Sigmoid colon (tissue), 7 donors: ENCODE results near the gene RNF7. TPM values are rescaled to one million over a fixed set of nuclear protein-coding genes. Genes with fewer than 3 reads are reported as not detected.

Source experiments
- DNase-seq: peaks from one replicate; pipeline ENCODE4 v3.0.0-alpha.2; 2019
- H3K27ac ChIP-seq, 4 donors: fragments of 200-600 bp; sonication (generic); one replicate each; pipeline ENCODE4 v1.5.1; 2016 to 2019; ENCODE audit warnings: mild to moderate bottlenecking in 1 of 4
- H3K27me3 ChIP-seq, 3 donors: fragments of 200-600 bp; sonication (generic); one replicate each; pipeline ENCODE4 v1.5.1; 2019; ENCODE audit warnings: mild to moderate bottlenecking in 1 of 3
- H3K36me3 ChIP-seq, 4 donors: fragments of 200-600 bp; sonication (generic); one replicate each; pipeline ENCODE4 v1.5.1; 2016 to 2019
- H3K4me1 ChIP-seq, 4 donors: fragments of 200-600 bp; sonication (generic); one replicate each; pipeline ENCODE4 v1.5.1; 2017 to 2019
- H3K4me3 ChIP-seq, 4 donors: fragments of 200-600 bp; sonication (generic); one replicate each; pipeline ENCODE4 v1.5.1; 2017 to 2019; ENCODE audit warnings: mild to moderate bottlenecking in 2 of 4, moderate library complexity in 1 of 4
- H3K9me3 ChIP-seq, 4 donors: fragments of 200-600 bp in 3 of 4; sonication (generic) in 3 of 4; one replicate each; pipeline versions ENCODE4 v1.5.1 to v1.6.1; 2013 to 2019
- EP300 ChIP-seq, 4 donors: sonication (generic); formaldehyde crosslinking; IDR thresholded peaks; one replicate each; pipeline ENCODE4 v1.6.1; 2017; ENCODE audit warnings: antibody characterized with exemption in 4 of 4
- POLR2A ChIP-seq, 2 donors: fragments of 450-650 bp; IDR thresholded peaks; one replicate each; pipeline ENCODE4 v1.6.1; 2016; ENCODE audit warnings: antibody characterized with exemption in 2 of 2, mild to moderate bottlenecking in 2 of 2, moderate library complexity in 2 of 2
- POLR2AphosphoS5 ChIP-seq, 4 donors: sonication (generic); formaldehyde crosslinking; IDR thresholded peaks; one replicate each; pipeline ENCODE4 v1.6.1; 2017; ENCODE audit warnings: antibody characterized with exemption in 4 of 4
- WGBS, 2 donors: extraction: QIAGEN DNeasy Blood & Tissue Kit; methylation state at CpG; one replicate each; pipeline ENCODE4 v1.1.7; 2013; 5-methylcytosine and 5-hydroxymethylcytosine counted together
- intact Hi-C: fragments of 100-400 bp; cut with DNase I; formaldehyde crosslinking; loops from one replicate; pipeline ENCODE4 v1.15.1; 2023
- polyA plus RNA-seq, 3 donors: library from polyadenylated mRNA; stranded (reverse); fragments of 200-250 nt; gene quantifications; one replicate each; pipeline ENCODE4 v1.2.3, GENCODE V29; 2013
- total RNA-seq, 4 donors: library from RNA; depleted of rRNA; stranded (reverse); fragments of >200 nt; gene quantifications; one replicate each; pipeline ENCODE4 v1.1.0, GENCODE V29; 2016
- TF ChIP-seq, protein P1 (sequence below), 4 experiments: fragments of 450-650 bp in 3 of 4; fragments of 200-600 bp in 1 of 4; IDR thresholded peaks; one replicate each; pipeline ENCODE4 v1.5.1; 2016 to 2019; ENCODE audit warnings: antibody characterized with exemption in 4 of 4, mild to moderate bottlenecking in 3 of 4, moderate library complexity in 2 of 4
- donor health status: healthy with polysubstance abuse.
- donor health status: Bipolar disorder and iron deficiency.
- donor health status: healthy.

RNF7 gene
- total and polyA plus RNA-seq, 7 donors, result 87.2 to 292 (median 139) TPM

DNA sequence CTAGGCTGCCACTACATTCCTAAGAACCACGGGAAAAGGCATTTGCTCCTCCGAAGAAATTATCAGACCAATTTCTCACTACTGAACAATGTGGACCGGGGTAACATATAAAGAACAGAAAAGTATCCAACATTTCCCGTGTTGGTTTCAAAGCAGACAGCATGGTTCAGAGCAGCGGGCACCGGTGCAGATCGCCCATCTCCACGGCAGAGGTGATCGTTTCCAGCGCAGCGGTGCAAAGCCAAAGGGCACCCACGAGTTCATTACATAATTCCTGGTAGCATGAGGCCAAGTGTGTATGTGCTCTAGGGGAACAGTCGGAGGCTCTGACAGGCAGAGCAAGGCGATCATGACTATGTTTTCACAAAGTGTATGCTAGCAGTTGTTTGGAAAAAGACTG is 38.3 kb downstream of the RNF7 start:
- no peaks in the 10 kb centered on the region for H3K9me3 ChIP-seq
- H3K4me1 ChIP-seq, result no peaks in the 10 kb centered on the region
- intact Hi-C loops, result no loop called here
- no peak for DNase-seq
- TF ChIP-seq POLR2A (IDR thresholded peaks at IDR 0.05), result no peak
- no peak for TF ChIP-seq POLR2AphosphoS5 (IDR thresholded peaks at IDR 0.05)
- WGBS, 2 donors, result 92 to 95% methylated on average over 14 of the region's 14 CpGs
- no peak overlapping the region for H3K27ac ChIP-seq
- H3K27me3 ChIP-seq, result no peaks in the 10 kb centered on the region
- no peak overlapping the region for H3K4me3 ChIP-seq
- no peaks in the 10 kb centered on the region for H3K36me3 ChIP-seq

DNA sequence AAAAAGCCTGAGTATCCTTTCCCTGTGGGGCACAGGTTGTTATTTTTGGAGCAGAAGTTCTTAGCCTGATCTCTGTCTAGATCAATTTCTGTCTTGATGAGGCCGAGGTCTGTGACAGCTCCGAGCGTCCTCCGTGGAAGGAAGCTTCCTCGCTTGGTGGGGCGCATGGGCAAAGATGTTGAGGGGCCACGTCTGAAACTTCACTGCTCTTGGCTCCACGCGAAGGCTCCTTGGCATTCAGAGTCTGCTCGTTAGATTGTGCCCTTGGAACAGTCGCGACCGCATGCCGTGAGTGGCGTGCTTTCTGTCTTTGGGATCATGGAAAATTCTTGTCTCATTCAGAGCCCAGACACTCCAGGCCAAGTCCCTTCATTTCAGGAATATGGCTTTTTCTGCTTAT is 38.8 kb downstream of the RNF7 start:
- no peaks in the 10 kb centered on the region for H3K27me3 ChIP-seq
- no peaks in the 10 kb centered on the region for H3K4me1 ChIP-seq
- H3K27ac ChIP-seq, result no peak overlapping the region
- no peak for TF ChIP-seq POLR2AphosphoS5 (IDR thresholded peaks at IDR 0.05)
- no peak for TF ChIP-seq POLR2A (IDR thresholded peaks at IDR 0.05)
- no peak for TF ChIP-seq EP300 (IDR thresholded peaks at IDR 0.05)
- TF ChIP-seq, protein P1, sequence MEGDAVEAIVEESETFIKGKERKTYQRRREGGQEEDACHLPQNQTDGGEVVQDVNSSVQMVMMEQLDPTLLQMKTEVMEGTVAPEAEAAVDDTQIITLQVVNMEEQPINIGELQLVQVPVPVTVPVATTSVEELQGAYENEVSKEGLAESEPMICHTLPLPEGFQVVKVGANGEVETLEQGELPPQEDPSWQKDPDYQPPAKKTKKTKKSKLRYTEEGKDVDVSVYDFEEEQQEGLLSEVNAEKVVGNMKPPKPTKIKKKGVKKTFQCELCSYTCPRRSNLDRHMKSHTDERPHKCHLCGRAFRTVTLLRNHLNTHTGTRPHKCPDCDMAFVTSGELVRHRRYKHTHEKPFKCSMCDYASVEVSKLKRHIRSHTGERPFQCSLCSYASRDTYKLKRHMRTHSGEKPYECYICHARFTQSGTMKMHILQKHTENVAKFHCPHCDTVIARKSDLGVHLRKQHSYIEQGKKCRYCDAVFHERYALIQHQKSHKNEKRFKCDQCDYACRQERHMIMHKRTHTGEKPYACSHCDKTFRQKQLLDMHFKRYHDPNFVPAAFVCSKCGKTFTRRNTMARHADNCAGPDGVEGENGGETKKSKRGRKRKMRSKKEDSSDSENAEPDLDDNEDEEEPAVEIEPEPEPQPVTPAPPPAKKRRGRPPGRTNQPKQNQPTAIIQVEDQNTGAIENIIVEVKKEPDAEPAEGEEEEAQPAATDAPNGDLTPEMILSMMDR (IDR thresholded peaks at IDR 0.05), result no peak
- no peak overlapping the region for H3K4me3 ChIP-seq
- WGBS, 2 donors, result 93% methylated on average over 15 of the region's 15 CpGs
- DNase-seq, result no peak
- intact Hi-C loops, result no loop called here
- H3K36me3 ChIP-seq, result no peaks in the 10 kb centered on the region
- no peaks in the 10 kb centered on the region for H3K9me3 ChIP-seq

DNA sequence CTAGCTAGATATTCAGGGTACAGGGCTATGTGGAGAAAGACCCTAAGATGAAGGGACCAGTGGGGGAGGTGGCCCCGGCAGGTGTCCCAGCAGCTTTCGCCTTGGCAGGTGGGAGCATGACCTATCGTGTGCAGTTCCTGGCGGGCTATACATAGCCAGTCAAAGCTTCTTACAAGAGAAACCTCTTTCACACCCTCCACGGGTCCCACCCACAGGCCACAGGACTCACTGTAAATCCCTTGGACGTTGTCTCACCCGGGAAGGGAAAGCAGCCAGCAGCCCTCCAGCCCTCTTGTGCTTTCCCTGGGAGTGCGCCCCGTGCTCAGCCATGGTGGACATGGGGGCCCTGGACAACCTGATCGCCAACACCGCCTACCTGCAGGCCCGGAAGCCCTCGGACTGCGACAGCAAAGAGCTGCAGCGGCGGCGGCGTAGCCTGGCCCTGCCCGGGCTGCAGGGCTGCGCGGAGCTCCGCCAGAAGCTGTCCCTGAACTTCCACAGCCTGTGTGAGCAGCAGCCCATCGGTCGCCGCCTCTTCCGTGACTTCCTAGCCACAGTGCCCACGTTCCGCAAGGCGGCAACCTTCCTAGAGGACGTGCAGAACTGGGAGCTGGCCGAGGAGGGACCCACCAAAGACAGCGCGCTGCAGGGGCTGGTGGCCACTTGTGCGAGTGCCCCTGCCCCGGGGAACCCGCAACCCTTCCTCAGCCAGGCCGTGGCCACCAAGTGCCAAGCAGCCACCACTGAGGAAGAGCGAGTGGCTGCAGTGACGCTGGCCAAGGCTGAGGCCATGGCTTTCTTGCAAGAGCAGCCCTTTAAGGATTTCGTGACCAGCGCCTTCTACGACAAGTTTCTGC is 40.1 kb downstream of the RNF7 start:
- Histone ChIP-seq H3K4me3 (no peak overlapping the region), H3K27me3 (no peaks in the 10 kb centered on the region), H3K9me3 (no peaks in the 10 kb centered on the region), H3K4me1 (no peaks in the 10 kb centered on the region), H3K27ac (no peak overlapping the region), H3K36me3 (no peaks in the 10 kb centered on the region)
- WGBS, 2 donors, result 94 to 95% methylated on average over 42 of the region's 42 CpGs
- no peak for DNase-seq
- intact Hi-C loops, result no loop called here
- TF ChIP-seq POLR2A (IDR thresholded peaks at IDR 0.05) (no peak), POLR2AphosphoS5 (IDR thresholded peaks at IDR 0.05) (no peak)

DNA sequence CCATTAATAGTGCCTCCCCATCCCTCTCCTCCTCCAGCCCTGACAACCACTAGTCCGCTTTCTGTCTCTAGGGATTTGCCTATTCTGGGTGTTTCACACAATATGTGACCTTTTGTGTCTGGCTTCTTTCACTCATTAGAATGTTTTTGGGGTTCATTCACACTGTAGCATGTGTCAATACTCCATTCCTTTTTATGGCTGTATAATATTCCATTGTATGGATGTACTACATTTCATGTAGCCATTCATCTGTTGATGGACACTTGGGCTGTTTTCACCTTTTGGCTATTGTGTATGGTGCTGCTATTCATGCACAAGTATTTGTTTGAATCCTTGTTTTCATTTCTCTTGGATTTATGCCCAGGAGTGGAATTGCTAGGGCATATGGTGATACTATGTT is 41.6 kb downstream of the RNF7 start:
- intact Hi-C loops, result no loop called here
- Histone ChIP-seq H3K36me3 (no peaks in the 10 kb centered on the region), H3K27me3 (no peaks in the 10 kb centered on the region), H3K9me3 (no peaks in the 10 kb centered on the region), H3K27ac (no peak overlapping the region), H3K4me3 (no peak overlapping the region), H3K4me1 (no peaks in the 10 kb centered on the region)
- WGBS, 2 donors, result 96 to 98% methylated on average over 1 of the region's 1 CpG
- no peak for DNase-seq
- TF ChIP-seq EP300 (IDR thresholded peaks at IDR 0.05) (no peak), POLR2A (IDR thresholded peaks at IDR 0.05) (no peak), POLR2AphosphoS5 (IDR thresholded peaks at IDR 0.05) (no peak)
- TF ChIP-seq, protein P1 (IDR thresholded peaks at IDR 0.05), result no peak

DNA sequence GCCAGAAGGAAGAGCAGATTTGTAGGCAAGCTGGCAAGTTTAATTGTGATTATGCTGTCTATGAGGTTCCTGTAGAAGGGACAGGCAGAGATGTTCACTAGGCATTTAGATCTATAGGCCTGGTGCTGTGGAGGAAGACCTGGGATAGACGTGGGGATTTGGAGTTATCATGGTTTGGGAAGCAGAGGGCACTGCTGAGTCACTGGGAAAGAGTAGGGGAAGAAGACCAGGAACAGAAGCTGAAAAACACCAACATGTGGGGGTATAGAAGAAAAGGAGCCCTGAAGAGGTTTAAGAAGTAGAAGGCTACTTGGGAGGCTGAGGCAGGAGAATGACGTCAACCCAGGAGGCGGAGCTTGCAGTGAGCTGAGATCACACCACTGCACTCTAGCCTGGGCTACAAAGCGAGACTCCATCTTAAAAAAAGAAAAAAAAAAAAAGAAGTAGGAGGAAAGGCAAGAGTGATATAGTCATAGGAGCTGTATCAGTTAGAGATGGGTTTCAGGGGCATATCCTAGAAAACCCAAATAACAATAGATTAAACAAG is 44.4 kb downstream of the RNF7 start:
- no peak for DNase-seq
- Histone ChIP-seq H3K9me3 (no peaks in the 10 kb centered on the region), H3K27me3 (no peaks in the 10 kb centered on the region), H3K36me3 (no peaks in the 10 kb centered on the region), H3K27ac (no peak overlapping the region), H3K4me3 (no peak overlapping the region), H3K4me1 (no peaks in the 10 kb centered on the region)
- intact Hi-C loops, result no loop called here
- 55 to 80% methylated on average over 4 of the region's 4 CpGs for WGBS, 2 donors
- no peak for TF ChIP-seq EP300 (IDR thresholded peaks at IDR 0.05)
- TF ChIP-seq POLR2AphosphoS5 (IDR thresholded peaks at IDR 0.05), result no peak
- TF ChIP-seq POLR2A (IDR thresholded peaks at IDR 0.05), result no peak
- TF ChIP-seq, protein P1 (IDR thresholded peaks at IDR 0.05), result no peak
